K562 (cell line): ENCODE data around the gene MAPT. TPM values are rescaled to one million over a fixed set of nuclear protein-coding genes. Genes with fewer than 3 reads are reported as not detected.

Experiments used
- ATAC-seq: fragments of 200-7000 bp; cut with Tn5 transposase; 3 replicates; pipeline ENCODE4 v1.9.1; 2020; ENCODE audit warnings: moderate library complexity
- BruUV-seq: library from RNA; stranded (reverse); fragments of 400-500 nt; replicated peaks from 2 replicates; lab custom pipeline; 2021; lab: Mats Ljungman, UMichigan
- CTCF ChIA-PET: fragments of 300-600 bp; formaldehyde crosslinking; extraction: SDS; loops from one replicate; lab custom pipeline; 2021; ENCODE audit warnings: low intra/inter-chr PET ratio; lab: Yijun Ruan, JAX
- POLR2A ChIA-PET: fragments of 300-600, 350-650 bp; sonication (Branson Sonifier 250); formaldehyde crosslinking; extraction: SDS; loops from one replicate; lab custom pipeline; 2021; ENCODE audit warnings: antibody characterized with exemption, inconsistent platforms; lab: Yijun Ruan, JAX
- DNase-seq, 4 experiments: peaks; one replicate each; pipeline versions ENCODE4 v3.0.0 to v3.0.0-alpha.2; 2011 to 2018; ENCODE audit warnings: low spot score in 3 of 4, mixed read lengths in 3 of 4; ENCODE audit errors: extremely low read depth in 1 of 4
- FAIRE-seq: peaks from 2 replicates; lab custom pipeline; 2011; peaks lifted over from hg19 to GRCh38; lab: Jason Lieb, UNC
- H2AFZ ChIP-seq: 2 replicates; pipeline ENCODE4 v1.6.0; 2011; ENCODE audit warnings: low read depth, low read length, control low read depth, inconsistent platforms
- H3K27ac ChIP-seq: fragments of 200-600 bp; 3 replicates; pipeline ENCODE4 v1.8.0; 2011; ENCODE audit warnings: low read depth, mild to moderate bottlenecking, control low read depth, inconsistent platforms, low read length, moderate library complexity, mixed read lengths; ENCODE audit errors: extremely low read depth
- H3K27me3 ChIP-seq, 2 experiments: fragments of 300-600 bp in 1 of 2; 2 replicates in 1 of 2; 3 replicates in 1 of 2; pipeline versions ENCODE4 v1.6.0 to v1.8.0; 2011; ENCODE audit warnings: inconsistent platforms in 2 of 2, low read length in 2 of 2, mild to moderate bottlenecking in 1 of 2, mixed read lengths in 1 of 2, moderate library complexity in 1 of 2; ENCODE audit not compliant: control insufficient read depth in 2 of 2, insufficient read depth in 2 of 2
- H3K36me3 ChIP-seq: fragments of 300-600 bp; 3 replicates; pipeline ENCODE4 v1.8.0; 2011; ENCODE audit warnings: mild to moderate bottlenecking, low read length, inconsistent platforms; ENCODE audit not compliant: control insufficient read depth, insufficient read depth
- H3K4me1 ChIP-seq, 2 experiments: fragments of 200-600 bp in 1 of 2; replicated peaks in 1 of 2; 2 replicates in 1 of 2; 3 replicates in 1 of 2; pipeline versions ENCODE4 v1.5.1 to v1.8.0; 2011; ENCODE audit warnings: inconsistent platforms in 2 of 2, low read length in 2 of 2, mild to moderate bottlenecking in 1 of 2, mixed read lengths in 1 of 2, moderate library complexity in 1 of 2; ENCODE audit not compliant: control insufficient read depth in 2 of 2, insufficient read depth in 2 of 2
- H3K4me2 ChIP-seq: 2 replicates; pipeline ENCODE4 v1.6.1; 2011; ENCODE audit warnings: low read length, control low read depth, inconsistent platforms, mixed read lengths; ENCODE audit not compliant: insufficient read depth
- H3K4me3 ChIP-seq: fragments of 200-600 bp; sonication (generic), shearing (Covaris generic); 2 replicates; pipeline ENCODE4 v1.5.1; 2016; ENCODE audit warnings: control low read depth, inconsistent platforms
- H3K79me2 ChIP-seq: fragments of 200-600 bp; 3 replicates; pipeline ENCODE4 v1.8.0; 2011; ENCODE audit warnings: low read length, inconsistent platforms; ENCODE audit not compliant: control insufficient read depth, insufficient read depth
- H3K9ac ChIP-seq, 2 experiments: 2 replicates each; pipeline versions ENCODE4 v1.6.0 to v1.6.1; 2011; ENCODE audit warnings: low read depth in 2 of 2, low read length in 2 of 2, control low read depth in 1 of 2, inconsistent platforms in 1 of 2, mild to moderate bottlenecking in 1 of 2, mixed read lengths in 1 of 2; ENCODE audit not compliant: insufficient read depth in 1 of 2
- H3K9me1 ChIP-seq: one replicate; pipeline ENCODE4 v1.6.0; 2011; ENCODE audit warnings: inconsistent platforms, mild to moderate bottlenecking, low read length, moderate library complexity; ENCODE audit not compliant: control insufficient read depth, insufficient read depth
- H3K9me3 ChIP-seq: replicated peaks from 2 replicates; pipeline ENCODE4 v1.5.1; 2011; ENCODE audit warnings: low read depth, low read length, inconsistent platforms; ENCODE audit not compliant: control insufficient read depth, insufficient read depth
- H4K20me1 ChIP-seq: replicated peaks from 2 replicates; pipeline ENCODE4 v1.6.1; 2011; ENCODE audit warnings: low read length, inconsistent platforms, mixed read lengths; ENCODE audit not compliant: control insufficient read depth, insufficient read depth
- DLX4 ChIP-seq: fragments of 250-450 bp; sonication (Bioruptor Pico); IDR thresholded peaks from 2 replicates; pipeline ENCODE4 v1.6.1; 2021; ENCODE audit warnings: mild to moderate bottlenecking
- EP400 ChIP-seq: fragments of 450-650 bp; IDR thresholded peaks from 2 replicates; pipeline ENCODE4 v1.6.1; 2017; ENCODE audit warnings: antibody characterized with exemption, mild to moderate bottlenecking, moderate library complexity
- ESRRA ChIP-seq: fragments of 450-650 bp; IDR thresholded peaks from 2 replicates; pipeline ENCODE4 v1.6.1; 2014; ENCODE audit warnings: low read depth, mild to moderate bottlenecking, moderate library complexity, borderline replicate concordance
- ETV1 ChIP-seq: fragments of 450-650 bp; conservative IDR thresholded peaks from 2 replicates; pipeline ENCODE4 v1.6.1; 2016; ENCODE audit warnings: missing genetic modification characterization, control low read depth, low read depth, missing compliant biosample characterization
- FOXK2 ChIP-seq, 2 experiments: fragments of 450-650 bp; IDR thresholded peaks in 1 of 2; conservative IDR thresholded peaks in 1 of 2; 2 replicates each; pipeline ENCODE4 v1.6.1; 2016; ENCODE audit warnings: low read depth in 2 of 2, mild to moderate bottlenecking in 1 of 2
- MECOM ChIP-seq: fragments of 250-450 bp; sonication (Bioruptor Pico); IDR thresholded peaks from 2 replicates; pipeline ENCODE4 v1.8.0; 2022; ENCODE audit warnings: inconsistent platforms
- NR1H2 ChIP-seq: sonication (generic); formaldehyde crosslinking; IDR thresholded peaks from 2 replicates; pipeline ENCODE4 v1.4.0; 2020; ENCODE audit warnings: mild to moderate bottlenecking, missing genetic modification reagents
- SMAD4 ChIP-seq: fragments of 250-450 bp; sonication (Bioruptor Pico); conservative IDR thresholded peaks from 2 replicates; pipeline ENCODE4 v1.8.0; 2021; ENCODE audit warnings: inconsistent platforms, mild to moderate bottlenecking, moderate library complexity
- SRSF3 ChIP-seq: fragments of 200-400 bp; formaldehyde crosslinking; IDR thresholded peaks from 2 replicates; pipeline ENCODE4 v1.6.1; 2016; ENCODE audit warnings: mild to moderate bottlenecking, low read length, moderate library complexity; ENCODE audit not compliant: insufficient read depth
- TGIF2 ChIP-seq: sonication (generic); formaldehyde crosslinking; IDR thresholded peaks from 2 replicates; pipeline ENCODE4 v1.8.1; 2022; ENCODE audit warnings: mild to moderate bottlenecking, missing genetic modification reagents, moderate library complexity
- ZNF449 ChIP-seq: fragments of 250-450 bp; sonication (Bioruptor Pico); IDR thresholded peaks from 2 replicates; pipeline ENCODE4 v1.8.0; 2022; ENCODE audit warnings: moderate library complexity, mild to moderate bottlenecking, inconsistent platforms
- ZNF668 ChIP-seq: fragments of 250-450 bp; sonication (Bioruptor Pico); IDR thresholded peaks from 2 replicates; pipeline ENCODE4 v1.8.0; 2022; ENCODE audit warnings: mild to moderate bottlenecking, inconsistent platforms
- WGBS: fragments of 100-300 bp; shearing (Covaris generic); methylation state at CpG from one replicate; pipeline ENCODE4 v1.1.6; 2016; ENCODE audit warnings: low coverage, mixed read lengths; ENCODE audit not compliant: insufficient coverage; ENCODE audit errors: missing lambda C conversion rate; 5-methylcytosine and 5-hydroxymethylcytosine counted together
- in situ Hi-C: fragments of 300-500 bp; cut with MboI; formaldehyde crosslinking; loops from 4 replicates; pipeline ENCODE4 v1.15.0; 2018; ENCODE audit warnings: inconsistent platforms, mixed read lengths
- intact Hi-C: fragments of 100-400 bp; cut with micrococcal nuclease; formaldehyde crosslinking; loops from 2 replicates; pipeline ENCODE4 v1.14.2; 2022
- polyA plus RNA-seq, 8 experiments: library from polyadenylated mRNA; depleted of rRNA in 4 of 8; stranded (reverse) in 5 of 8; unstranded in 3 of 8; fragments of >200 nt; fragmentation: Nextera tagmentation in 2 of 8; fragmentation: Illumina TruSeq in 1 of 8; extraction: Ambion mirVana in 2 of 8; extraction: Trizol in 1 of 8; gene quantifications; 2 replicates each; pipeline versions ENCODE4 v1.2.1 to v1.2.3, GENCODE V29; 2011 to 2014; ENCODE audit warnings: inconsistent platforms in 1 of 8, missing spikeins in 1 of 8
- total RNA-seq, 7 experiments: library from RNA; depleted of rRNA in 6 of 7; stranded (reverse); fragments of >200 nt in 6 of 7; fragmentation: Illumina TruSeq in 2 of 7; extraction: Trizol in 2 of 7; gene quantifications; 2 replicates each; pipeline versions ENCODE4 v1.2.1 to v1.2.3, GENCODE V29; 2011 to 2021; ENCODE audit warnings: low replicate concordance in 1 of 7

The MAPT gene
- total and polyA plus RNA-seq, 9 of the 15 experiments (the other 6 are each of a cell fraction or from before 2014, with no cell fraction given), result 0.04 to 1.1 (median 0.36) TPM

- CTCF ChIA-PET, result no interaction called here
- peaks cover 3% of the 10 kb centered on the region for H3K9me1 ChIP-seq
- no peaks in the 10 kb centered on the region for H3K36me3 ChIP-seq
- no peak for DNase-seq
- H2AFZ ChIP-seq, result peak overlapping the region; percentile 99; the same call in 1 of the 2 replicates
- no peak overlapping the region; the same call in 2 of the 3 replicates for H3K27ac ChIP-seq
- WGBS, result 82% methylated on average over 8 of the region's 8 CpGs
- ATAC-seq, result no peak
- no peaks in the 10 kb centered on the region for H3K9me3 ChIP-seq
- intact Hi-C loops, result no loop called here
- TF ChIP-seq ESRRA, result no peak
- TF ChIP-seq SRSF3, result no peak
- FAIRE-seq, result no peak
- POLR2A ChIA-PET, result interaction anchor here (0.6 to 1.5 kb wide), 2 partner anchors 42 to 74 kb away, joined by 3 read pairs; no protein-coding TSS in a partner anchor
- H3K9ac ChIP-seq, result peak overlapping the region in 1 of 2 experiments; percentile 2; a peak in 1 of 4 replicates
- no peak overlapping the region for H3K4me2 ChIP-seq
- H3K27me3 ChIP-seq, result no peaks in the 10 kb centered on the region
- in situ Hi-C loops, result loop anchor here (25.0 kb wide), 1 partner anchor 862 kb away; no protein-coding TSS in a partner anchor
- H3K4me1 ChIP-seq, result peaks cover 44 to 45% of the 10 kb centered on the region in 2 experiments
- no peak overlapping the region for H3K4me3 ChIP-seq
- H3K79me2 ChIP-seq, result no peaks in the 10 kb centered on the region
- BruUV-seq, result no TSS peak
- H4K20me1 ChIP-seq, result no peaks in the 10 kb centered on the region
Observed at GRCh38 chr17:45975640-45976295, 81.4 kb downstream of the MAPT start.

GRCh38 chr17:45976391-45976754, 82.0 kb downstream of the MAPT start:
- Histone ChIP-seq H3K4me3 (no peak overlapping the region), H2AFZ (peak overlapping the region; percentile 99), H3K9me3 (no peaks in the 10 kb centered on the region), H3K36me3 (no peaks in the 10 kb centered on the region), H3K27me3 (no peaks in the 10 kb centered on the region), H3K9ac (peak overlapping the region; percentile 51 to 58; a peak in 2 of 4 replicates), H3K4me1 (peaks cover 44 to 47% of the 10 kb centered on the region in 2 experiments), H4K20me1 (no peaks in the 10 kb centered on the region), H3K9me1 (peaks cover 3% of the 10 kb centered on the region), H3K27ac (peak overlapping the region; percentile 82), H3K79me2 (no peaks in the 10 kb centered on the region), H3K4me2 (peak overlapping the region; percentile 54; the same call in 1 of the 2 replicates)
- in situ Hi-C loops (loop anchor here (25.0 kb wide), 1 partner anchor 861 kb away; no protein-coding TSS in a partner anchor), intact Hi-C loops (no loop called here)
- CTCF ChIA-PET, result interaction anchor here (0.6 kb wide), 1 partner anchor 153 kb away, joined by 3 read pairs; no protein-coding TSS in a partner anchor
- no peak for ATAC-seq
- no TSS peak for BruUV-seq
- no peak for FAIRE-seq
- 90% methylated on average over 2 of the region's 2 CpGs for WGBS
- DNase-seq, result no peak
- POLR2A ChIA-PET, result no interaction called here
- TF ChIP-seq NR1H2 (CRISPR knock-in tag), result no peak
- TF ChIP-seq ZNF668 (CRISPR knock-in tag), result no peak
- no peak for TF ChIP-seq FOXK2 (conservative IDR thresholded peaks at IDR 0.05 in 1 of 2, IDR thresholded peaks at IDR 0.05 in 1 of 2; ENCODE audit: low read depth in 2 of 2)
- no peak for TF ChIP-seq SMAD4 (CRISPR knock-in tag)
- TF ChIP-seq EP400, result no peak
- no peak for TF ChIP-seq ZNF449 (CRISPR knock-in tag)
- no peak for TF ChIP-seq ETV1 (tag)
- no peak for TF ChIP-seq TGIF2 (CRISPR knock-in tag)
- TF ChIP-seq DLX4 (CRISPR knock-in tag), result no peak
- TF ChIP-seq MECOM, result no peak
